PC-3 (cell line): ENCODE data around the gene SLC6A18.

Experiments
- CTCF ChIP-seq: fragments of 300-600 bp; sonication (generic); conservative IDR thresholded peaks from 2 replicates; pipeline ENCODE4 v1.5.1; 2017; ENCODE audit warnings: antibody characterized with exemption, low read depth, mild to moderate bottlenecking, low read length
- EZH2 ChIP-seq: fragments of 300-600 bp; sonication (generic); IDR thresholded peaks from one replicate; pipeline ENCODE4 v1.6.1; 2017; ENCODE audit warnings: antibody characterized with exemption, mild to moderate bottlenecking, low read length; ENCODE audit not compliant: unreplicated experiment
- EZH2phosphoT487 ChIP-seq: fragments of 300-600 bp; sonication (generic); IDR thresholded peaks from 2 replicates; pipeline ENCODE4 v1.6.1; 2018; ENCODE audit warnings: mild to moderate bottlenecking, antibody characterized with exemption, low read length, borderline replicate concordance

- TF ChIP-seq CTCF (no peak), EZH2phosphoT487 (no peak), EZH2 (no peak)
These were observed 26.7 kb downstream of the SLC6A18 start for GRCh38 chr5:1251678-1252580.
